GM21576 (cell line): ENCODE data around the gene HOXD9.

Experiments used
- ATAC-seq: cut with Tn5 transposase; IDR thresholded peaks from one replicate; pipeline ENCODE4 v1.9.1; 2021; ENCODE audit warnings: mild to moderate bottlenecking, moderate library complexity; ENCODE audit not compliant: unreplicated experiment

HOXD9 gene

DNA sequence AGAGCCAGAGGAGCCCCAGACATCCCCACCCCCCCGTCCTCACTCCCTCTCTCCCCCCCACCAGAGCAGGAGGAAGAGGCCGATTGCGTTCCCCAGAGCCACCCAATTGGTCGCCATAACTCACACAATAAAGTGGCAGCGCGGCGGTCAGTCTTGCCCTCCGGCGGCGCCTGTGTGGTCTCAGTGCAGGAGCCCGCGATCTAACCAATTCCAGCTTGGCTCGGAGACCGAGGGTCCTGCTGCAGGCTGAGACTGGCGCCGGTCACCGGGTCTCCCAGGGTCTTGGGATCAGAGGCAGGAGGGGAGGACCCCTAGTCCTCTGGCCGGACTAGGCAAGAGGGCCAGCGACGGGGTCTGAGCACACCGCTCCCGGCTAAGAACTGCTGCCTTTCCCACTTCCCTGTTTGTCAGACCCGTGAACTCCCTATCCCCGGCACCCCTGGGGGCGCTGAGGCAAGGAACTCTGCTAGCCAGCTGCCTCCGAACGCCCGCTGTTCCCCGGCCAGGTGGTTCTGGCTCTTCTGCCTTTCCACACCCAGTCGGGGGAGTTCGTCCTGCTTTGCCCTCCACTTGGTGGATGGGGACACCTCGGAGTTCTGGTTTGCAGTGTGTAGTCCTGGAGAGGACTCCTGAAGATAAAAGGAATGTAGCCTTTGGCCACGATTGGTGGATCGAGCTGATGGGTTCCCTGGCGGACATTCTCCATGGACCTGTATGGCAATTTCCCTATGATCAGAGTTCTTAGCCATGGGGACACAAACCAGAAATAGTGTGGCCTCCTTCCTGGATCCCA lies 24.0 kb upstream of the HOXD9 start:
- ATAC-seq = no peak

DNA sequence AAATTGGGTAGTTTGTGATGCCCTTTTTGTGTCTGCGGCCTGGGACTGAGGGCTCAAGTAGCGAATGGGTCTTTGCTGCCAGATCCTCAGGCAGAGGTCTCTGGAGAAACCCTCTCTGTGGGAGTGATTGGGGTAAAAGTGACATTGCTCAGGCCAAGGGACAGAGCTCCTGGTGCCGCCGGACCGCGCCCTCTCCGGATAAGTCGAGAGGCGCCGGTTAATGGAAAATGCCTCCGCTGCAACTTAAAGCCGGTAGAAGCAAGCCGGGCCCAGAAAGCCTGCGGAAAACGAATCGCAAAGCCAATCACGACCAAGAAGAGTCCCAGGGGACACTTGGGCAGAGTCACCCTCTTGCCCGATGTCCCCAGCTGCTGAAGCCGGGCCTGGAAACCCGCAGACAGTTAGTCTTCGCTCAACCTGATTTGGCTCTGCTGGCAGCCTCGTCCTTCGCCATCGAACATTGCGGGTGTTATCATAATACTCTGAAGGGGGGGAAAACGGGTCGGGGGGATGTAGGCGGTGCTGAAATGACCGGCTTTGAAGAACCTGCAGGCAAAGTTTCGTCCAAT lies 23.3 kb upstream of the HOXD9 start:
- ATAC-seq = no peak

DNA sequence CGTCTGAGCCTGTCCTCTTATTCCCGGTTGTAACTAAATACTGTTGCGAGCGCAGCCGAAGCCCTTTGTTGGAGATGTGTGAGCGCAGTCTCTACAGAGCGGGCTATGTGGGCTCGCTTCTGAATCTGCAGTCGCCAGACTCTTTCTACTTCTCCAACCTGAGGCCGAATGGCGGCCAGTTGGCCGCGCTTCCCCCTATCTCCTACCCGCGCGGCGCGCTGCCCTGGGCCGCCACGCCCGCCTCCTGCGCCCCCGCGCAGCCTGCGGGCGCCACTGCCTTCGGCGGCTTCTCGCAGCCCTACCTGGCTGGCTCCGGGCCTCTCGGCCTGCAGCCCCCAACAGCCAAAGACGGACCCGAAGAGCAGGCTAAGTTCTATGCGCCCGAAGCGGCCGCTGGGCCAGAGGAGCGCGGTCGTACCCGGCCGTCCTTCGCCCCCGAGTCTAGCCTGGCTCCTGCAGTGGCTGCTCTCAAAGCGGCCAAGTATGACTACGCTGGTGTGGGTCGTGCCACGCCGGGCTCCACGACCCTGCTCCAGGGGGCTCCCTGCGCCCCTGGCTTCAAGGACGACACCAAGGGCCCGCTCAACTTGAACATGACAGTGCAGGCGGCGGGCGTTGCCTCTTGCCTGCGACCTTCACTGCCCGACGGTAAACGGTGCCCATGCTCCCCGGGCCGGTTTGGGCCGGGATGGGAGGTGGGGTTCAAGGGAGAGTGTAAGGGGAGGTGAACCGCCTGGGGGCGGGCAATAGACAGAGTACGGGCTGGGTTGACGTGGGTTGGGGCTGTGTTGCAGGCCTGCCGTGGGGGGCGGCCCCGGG lies 22.6 kb upstream of the HOXD9 start, which contains the start of gene HOXD12:
TSS of gene HOXD12 (plus strand) at position 68 of the 819 bp plus-strand sequence. CDS start at position 75, 7 bp downstream.
- no peak for ATAC-seq

DNA sequence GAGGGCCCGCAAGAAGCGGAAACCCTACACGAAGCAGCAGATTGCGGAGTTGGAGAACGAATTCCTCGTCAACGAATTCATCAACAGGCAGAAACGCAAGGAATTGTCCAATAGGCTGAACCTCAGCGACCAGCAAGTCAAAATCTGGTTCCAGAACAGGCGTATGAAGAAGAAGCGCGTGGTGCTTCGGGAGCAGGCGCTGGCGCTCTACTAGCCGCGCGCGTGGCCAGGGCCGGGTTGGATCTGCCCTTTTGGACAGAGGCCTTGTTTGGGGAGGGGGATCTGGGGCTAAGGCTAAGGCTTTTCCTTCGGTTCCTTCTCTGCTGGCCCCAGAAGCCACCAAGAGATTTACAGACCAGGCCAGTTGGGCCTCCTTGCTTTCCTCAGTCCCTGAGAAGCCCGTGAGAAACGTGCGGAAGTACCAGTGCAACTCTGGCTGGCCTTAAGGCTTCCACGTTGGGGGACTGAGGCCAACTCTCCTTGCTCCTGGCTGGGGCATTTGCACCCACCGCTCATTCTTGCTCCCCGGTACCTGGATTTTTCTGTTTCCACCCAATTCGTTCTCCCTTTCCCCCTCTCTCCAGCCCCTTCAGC lies 21.9 kb upstream of the HOXD9 start:
- no peak for ATAC-seq

DNA sequence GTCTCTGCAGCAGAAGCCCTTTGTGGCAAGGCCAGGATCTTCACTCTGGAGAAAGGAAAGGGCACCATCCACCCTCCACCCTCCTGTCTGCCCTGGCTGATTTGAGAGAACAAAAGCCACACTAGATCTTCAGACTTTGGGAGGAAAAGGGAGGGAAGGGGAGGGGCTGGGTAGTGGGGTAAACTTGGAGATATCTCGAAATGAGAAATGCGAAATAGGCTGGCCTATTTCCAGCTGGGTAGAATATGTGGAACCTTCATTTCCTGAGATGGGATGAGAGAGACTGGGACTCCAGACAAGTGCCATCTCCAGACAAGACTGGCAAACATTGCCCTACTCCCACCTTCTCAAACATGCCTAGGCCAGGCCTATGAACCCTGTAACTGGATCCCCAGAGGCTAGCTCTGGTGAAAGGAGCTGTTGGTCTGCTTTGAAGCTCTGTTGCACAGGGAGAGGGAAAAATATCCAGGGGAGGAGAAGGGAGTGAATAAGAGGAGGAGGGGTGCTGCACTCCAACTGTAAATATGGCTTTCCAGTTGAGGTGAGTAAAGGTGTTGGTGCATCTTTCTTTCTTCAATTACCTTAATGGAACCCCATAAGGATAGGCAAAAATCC lies 21.2 kb upstream of the HOXD9 start:
- no peak for ATAC-seq

DNA sequence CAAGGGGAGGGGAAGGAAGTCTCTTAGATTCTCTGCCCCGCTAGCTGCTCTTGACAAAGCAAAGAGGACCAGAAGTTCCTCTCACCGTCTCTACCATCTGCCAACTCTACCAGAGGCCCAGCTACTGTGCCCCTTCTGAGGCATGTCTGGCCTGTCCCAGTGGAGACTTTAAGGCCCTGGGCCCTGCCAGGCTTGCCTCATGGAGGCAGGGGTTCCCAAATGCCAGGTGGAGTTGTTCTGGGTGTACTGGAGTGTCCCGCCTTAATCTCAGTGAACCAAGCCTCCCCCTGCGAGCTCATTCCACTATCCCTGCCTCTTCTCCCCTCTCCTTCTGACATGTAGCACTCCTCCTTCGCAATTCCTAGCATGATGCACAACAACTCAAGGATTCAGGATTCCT lies 20.7 kb upstream of the HOXD9 start:
- ATAC-seq = no peak

DNA sequence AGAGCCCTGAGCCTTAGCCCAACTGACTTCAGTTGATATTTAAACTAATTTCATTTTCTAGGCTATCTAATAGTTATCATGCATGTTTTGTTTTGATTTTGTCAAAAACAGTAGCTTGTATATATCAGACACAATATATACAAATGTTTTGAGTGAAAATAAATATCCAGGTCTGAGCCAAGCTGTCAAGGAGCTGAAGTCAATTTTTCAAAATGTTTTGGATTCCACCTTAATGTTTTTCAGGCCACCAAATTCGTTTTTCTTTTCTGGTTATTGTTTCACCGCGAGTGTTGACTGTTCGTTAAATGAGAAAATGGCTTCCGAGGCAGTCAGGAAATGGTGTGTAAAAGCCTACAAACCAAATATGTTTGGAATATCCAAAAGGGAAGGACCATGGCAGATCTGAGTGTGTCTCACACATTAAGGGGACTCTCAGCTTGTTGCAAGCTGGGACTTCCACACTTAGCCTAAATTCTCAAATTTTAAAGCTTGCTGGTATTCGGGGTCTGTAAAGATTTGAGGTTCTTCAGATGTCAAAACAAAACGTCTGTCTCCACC lies 20.1 kb upstream of the HOXD9 start:
- no peak for ATAC-seq

DNA sequence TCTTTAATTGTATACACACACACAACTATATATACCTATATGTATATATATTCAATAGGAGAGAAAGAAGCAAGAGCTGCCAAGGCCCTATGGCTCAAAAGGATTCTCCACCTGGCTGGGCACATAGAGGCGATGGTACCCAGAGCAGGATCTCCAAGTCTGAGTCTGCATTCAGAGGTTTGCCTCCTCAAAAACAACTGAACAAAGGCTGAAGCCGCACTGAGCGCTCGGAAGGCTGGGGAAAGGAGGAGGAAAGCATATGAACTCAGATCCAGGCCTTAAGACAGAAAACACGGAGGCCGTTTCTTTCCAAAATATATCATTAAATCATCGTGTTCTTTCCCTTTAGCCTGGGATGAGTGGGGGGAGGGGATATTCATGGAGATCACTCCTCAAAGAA lies 19.3 kb upstream of the HOXD9 start:
- ATAC-seq = no peak

DNA sequence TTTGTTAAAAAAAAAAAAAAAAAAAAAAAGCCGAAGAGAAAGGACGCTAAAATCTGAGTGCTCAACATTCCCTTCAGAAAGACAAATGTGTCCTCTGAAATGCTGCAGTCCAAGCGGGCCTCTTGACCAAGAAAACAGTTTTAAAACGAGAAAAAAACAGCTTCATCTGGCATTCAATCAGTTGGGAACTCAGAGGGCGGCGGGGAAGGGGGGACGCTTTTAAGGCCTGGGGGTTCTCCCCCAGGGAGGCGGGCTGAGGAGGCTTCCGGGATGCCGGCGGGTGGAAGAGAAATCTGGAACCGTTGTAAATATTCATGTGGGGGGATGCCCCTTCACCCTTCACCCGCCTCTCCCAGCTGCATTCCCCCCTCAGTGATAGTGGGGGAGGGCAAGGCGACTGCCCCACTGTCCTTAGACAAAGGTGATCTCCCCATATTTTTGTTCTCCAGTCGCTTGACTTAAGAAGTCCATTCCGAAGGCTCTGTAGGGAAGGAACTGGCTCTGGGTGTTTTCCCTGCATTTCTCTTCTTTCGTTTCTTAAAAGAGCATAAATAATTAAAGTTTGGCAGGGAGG lies 18.7 kb upstream of the HOXD9 start:
- ATAC-seq = no peak

DNA sequence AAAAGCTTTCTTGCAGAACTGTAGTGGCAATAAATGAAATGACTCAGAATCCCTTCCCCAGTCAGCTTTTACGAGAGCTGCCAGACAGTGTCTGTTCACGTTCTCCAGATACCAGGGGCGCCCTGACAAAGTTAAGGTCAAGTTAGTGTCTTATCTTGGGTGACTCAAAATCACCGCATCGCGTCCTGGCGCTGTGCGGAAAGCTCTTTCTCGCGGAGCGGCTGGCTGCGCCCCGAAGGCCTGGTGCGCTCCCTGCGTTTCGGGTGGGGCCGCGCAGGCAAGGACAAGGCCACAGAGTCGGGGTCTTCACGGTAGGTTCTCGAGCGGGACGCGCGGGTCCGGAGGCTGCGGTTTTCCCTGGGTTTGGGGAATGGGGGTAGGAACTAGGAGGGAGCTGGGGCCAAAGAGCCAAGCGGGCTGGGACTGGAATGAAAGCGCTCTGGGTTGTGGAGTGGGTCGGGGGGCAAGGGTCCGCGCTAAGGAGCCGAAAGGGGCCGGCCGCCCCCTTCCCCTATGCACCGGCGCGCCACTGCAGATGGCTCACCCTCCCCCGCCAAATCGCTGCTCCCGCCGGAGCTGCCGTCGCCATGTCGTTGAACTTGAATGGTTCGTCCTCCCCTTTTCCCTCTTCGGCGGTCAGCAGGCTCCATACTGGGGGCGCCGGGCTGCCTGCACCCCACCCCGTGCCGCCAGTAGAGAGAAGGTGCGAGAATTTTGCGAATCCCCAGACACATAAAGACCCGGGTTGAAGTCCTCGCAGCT lies 18.0 kb upstream of the HOXD9 start:
- no peak for ATAC-seq

DNA sequence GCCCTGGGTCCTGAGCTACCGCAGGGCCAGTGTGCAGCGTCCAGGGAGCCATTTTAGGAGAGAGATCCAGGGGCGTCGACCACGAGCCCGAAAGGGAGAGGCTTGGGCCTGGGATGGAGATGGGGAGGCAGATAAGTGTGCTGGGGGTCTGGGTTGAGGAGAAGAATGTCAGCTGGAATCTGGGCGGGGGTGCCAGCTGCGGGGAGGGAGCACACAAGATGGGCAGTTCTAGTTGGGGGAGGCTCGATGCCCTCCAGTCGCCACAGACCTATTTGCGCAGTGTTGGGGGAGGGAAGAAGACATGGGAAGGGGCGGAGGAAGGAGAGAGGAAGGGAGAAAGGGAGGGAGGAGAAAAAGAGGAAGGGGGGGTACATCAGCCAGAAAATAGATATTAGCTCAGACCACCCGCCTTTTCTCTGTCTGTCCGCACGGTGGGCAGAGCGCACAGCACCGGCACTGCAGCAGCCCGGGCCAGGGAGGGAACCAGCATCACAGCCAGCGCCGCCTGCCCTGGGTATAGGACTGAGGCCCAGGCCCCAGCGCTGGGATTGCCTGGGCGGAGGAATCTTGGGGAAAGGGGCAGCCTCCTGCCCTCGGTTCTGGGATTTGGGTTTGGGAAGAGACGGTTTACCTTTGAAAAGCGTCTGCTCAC lies 17.3 kb upstream of the HOXD9 start:
- no peak for ATAC-seq

DNA sequence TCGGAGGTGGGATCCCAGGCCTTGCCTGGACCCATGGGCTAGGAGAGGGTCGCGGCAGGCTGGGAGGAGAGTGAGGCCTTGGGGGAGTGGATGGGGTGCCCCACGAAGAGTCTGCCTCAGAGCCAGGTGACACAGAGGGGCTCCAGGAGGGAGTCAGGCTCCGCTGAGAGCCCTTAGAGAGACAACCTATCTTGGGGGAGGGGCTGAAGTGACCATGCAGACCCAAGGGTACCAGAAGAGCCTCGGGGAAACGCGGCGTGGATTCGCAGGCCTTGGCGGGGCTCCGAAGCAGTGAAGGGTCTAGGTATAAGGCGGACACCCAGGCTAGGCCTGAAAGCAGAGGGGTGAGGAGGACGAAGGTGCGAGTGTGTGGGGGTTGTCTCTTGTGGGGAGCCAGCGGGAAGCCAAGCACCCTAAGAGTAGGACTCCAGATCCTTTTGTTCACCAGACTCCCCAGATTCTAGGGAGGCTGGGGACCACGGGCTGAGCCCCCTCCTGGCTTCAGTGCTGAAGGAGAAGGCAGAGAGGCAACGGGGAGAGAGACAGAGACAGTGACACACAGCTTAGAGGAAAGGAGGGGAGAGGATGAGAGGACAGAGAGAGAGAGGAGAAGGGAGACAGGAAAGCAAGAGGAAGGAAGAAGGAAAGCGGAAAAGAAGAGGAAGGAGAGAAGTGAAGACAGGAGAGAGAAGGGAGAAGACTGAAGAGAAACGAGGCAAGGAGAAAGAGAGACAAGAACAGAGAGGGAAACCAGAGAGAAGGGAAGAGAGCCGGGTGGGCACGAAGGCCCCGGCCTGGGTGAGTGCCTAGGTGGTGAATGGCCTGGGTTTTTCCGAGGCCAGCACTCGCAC lies 16.6 kb upstream of the HOXD9 start:
- no peak for ATAC-seq

DNA sequence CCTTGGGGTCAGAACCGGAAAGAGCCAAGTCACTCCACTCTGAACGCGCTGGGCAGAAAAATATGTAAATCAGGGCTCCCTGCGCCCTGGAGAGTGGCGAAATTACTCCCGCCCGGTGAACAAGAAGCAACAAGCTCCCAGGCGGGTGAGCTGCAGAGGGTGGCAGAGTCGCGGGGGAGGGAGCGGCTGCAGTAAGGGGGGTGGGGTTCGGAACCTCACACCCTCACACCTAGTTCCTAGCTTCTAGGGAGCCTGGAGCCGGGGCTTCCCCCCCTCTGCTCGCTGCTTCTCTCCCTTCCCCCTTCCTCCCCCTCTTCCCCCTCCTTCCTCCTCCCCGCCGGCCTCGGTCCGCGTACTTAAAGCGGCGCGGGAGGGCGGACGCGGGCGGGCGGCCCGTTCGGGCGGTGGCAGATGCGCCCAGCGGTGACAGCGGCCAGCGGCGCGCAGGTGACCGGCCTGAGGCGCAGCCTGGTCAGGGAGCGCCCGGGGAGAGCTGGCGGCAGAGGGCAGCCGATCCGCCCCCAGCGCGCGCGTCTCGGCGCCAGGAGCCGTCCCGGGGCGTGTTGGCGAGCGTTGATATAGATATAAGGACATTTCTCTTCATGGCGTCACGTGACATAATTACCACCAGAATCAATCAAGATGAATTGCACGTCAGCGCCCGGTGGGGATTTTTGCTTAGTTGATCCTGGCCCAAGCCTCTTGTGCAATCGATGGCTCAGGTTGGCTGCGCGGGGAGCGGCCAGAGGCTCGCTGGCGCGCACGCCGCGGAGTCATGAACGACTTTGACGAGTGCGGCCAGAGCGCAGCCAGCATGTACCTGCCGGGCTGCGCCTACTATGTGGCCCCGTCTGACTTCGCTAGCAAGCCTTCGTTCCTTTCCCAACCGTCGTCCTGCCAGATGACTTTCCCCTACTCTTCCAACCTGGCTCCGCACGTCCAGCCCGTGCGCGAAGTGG lies 15.7 kb upstream of the HOXD9 start, which contains the start of gene HOXD11:
TSS of gene HOXD11 (plus strand) at position 700 of the 959 bp plus-strand sequence. CDS start at position 776, 76 bp downstream.
- ATAC-seq = no peak

DNA sequence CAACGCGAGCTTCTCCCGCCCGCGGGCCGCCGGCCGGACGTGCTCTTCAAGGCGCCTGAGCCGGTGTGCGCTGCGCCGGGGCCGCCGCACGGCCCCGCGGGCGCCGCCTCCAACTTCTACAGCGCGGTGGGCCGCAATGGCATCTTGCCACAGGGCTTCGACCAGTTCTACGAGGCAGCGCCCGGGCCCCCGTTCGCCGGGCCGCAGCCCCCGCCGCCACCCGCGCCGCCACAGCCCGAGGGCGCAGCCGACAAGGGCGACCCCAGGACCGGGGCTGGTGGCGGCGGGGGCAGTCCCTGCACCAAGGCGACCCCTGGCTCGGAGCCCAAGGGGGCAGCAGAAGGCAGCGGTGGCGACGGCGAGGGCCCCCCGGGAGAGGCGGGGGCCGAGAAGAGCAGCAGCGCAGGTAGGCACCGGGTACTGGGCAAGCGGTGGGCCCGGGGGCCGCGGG lies 14.8 kb upstream of the HOXD9 start:
- ATAC-seq = no peak

DNA sequence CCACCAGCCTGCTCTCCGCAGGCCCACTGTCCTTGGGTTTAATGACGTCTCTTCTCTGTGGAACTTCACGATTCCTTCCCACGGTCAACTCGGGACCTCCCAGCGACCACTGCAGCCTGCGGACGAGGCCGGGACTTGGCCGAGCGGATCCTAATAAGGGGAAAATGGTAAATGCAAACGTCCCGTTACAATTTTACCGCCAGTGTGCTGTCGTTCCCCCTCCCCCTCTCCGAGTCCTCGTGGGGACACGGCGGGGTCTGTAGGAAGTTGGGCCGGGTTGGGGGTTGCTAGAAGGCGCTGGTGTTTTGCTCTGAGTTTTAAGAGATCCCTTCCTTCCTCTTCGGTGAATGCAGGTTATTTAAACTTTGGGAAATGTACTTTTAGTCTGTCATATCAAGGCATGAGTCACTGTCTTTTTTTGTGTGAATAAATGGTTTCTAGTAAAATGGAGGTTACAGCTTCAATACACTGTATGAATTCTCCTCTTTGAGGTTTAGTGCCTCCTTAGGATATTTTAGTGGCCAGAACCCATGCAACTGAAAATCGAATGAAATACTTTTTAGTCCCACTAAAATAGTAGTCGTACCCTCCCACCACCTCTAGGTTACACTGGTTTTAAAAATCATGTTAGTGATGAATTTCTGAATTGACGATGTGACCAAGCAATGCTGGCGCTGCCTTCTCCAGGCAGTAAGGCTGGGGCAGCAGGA lies 13.2 kb upstream of the HOXD9 start:
- ATAC-seq = no peak

DNA sequence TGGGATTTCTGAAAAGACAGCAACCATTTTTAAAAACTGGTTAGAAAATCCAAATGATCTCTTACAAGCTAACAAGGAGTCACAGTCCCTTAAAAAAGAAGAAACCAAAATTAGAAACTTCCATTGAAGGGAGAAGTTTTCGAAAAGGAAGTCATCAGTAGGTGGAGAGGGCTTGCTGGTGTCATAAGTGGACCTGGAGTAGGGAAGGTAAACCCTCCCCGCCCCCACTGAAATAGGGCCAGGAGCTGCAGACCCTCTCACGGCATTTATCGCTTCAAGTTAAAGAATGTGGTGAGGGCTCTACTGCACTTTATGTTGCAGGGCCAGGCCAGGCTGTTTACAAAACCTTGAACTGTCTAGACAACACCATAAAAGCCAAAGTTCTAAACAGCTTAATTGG lies 12.6 kb upstream of the HOXD9 start:
- no peak for ATAC-seq
